NCI-H2107 treated with DMSO at 0.1 percent for 48 hours (cell line): ENCODE data around the gene GBP7.
"Not testable (repeated sequence)": the region's sequence is repeated elsewhere in the genome, so short reads cannot be mapped to it uniquely, and the experiment has no call there.

Source experiments
- DNase-seq: peaks from one replicate; lab custom pipeline; 2025; ENCODE audit not compliant: unreplicated experiment; lab: John Stamatoyannopoulos, UW

Gene GBP7

GRCh38 chr1:89171067-89171438, 4.8 kb downstream of the GBP7 start:
- no peak for DNase-seq

DNA sequence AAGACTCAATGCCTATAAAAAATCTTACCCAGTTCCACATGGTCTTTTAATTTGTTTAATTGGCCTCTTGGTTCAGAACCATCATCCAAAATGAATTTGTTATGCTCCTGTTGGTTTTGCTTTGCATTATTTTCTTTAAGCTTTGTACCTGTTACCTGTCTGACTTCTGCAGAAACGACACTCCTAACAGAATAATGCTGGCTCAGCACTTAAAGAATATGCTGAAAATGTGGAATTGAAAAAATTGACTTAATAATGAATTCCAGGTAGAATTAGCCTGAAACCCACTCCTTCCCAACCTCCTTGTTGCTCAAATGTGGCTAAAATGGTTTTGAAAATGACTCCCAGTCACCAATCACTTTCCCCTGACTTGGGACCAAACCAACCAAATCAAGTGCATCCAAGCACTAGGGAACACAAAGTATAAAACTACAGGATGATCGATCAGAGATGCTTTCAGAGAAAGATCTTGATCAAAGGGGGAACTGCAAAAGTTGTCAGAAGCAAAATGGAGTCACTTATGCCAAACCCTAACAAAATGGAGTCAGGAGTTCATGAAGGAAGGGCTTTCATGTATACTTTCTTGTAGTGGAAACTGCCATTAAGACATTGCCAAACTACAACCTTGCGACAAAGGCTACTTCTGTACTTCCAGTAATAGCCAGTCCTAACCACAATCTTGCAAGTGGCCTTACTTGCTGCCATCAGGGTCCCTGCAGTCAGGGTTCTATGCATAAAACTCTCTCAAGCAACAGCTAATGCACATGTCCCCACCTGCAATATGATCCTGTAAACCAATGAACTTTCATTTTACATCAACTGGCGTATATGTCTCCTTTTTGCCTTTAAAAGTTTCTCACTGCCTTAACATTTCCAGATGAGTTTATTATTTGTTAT, 5.4 kb downstream of the GBP7 start:
- no peak for DNase-seq

- DNase-seq = no peak
These were observed 6.6 kb downstream of the GBP7 start for GRCh38 chr1:89169166-89169565.

GRCh38 chr1:89167590-89168230, 8.1 kb downstream of the GBP7 start:
- DNase-seq = peak; percentile 29

DNA sequence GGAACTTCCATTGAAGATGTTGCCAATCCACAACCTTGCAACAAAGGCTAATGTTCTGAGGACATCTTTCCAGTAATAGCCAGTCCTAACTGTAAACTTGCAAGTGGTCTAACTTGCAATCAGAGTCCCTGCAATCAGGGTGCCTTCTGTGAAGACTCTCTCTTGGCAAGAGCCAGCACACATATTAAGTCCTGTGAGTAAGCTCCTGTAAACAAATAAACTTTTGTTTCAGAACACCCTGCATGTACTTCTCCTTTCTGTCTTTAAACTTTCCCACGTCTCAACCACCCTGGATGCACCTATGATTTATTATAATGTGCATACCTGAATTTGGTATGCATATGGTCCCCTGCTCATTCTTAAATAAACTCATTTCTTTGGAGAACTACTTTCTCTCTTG, 9.1 kb downstream of the GBP7 start:
- DNase-seq = no peak

GRCh38 chr1:89165811-89166210, 10.0 kb downstream of the GBP7 start:
- no peak for DNase-seq

DNA sequence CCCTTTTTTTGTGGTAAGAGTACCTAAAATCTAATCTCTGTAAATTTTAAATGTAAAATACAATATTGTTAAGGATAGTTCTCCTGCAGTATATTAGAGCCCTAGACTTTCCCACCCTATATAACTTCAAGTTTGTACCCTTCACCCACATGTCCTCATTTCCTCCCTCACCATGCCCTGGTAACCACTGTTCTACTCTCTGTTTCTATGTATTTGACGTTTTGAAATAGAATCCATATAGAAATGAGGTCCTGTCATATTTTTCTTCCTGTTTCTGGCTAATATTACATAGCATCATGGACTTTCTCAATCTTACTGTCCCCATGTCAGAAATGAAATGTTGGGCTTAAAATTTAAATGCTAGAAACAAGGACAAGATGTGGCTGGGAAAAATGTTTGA, 24.8 kb downstream of the GBP7 start:
- no peak for DNase-seq

DNA sequence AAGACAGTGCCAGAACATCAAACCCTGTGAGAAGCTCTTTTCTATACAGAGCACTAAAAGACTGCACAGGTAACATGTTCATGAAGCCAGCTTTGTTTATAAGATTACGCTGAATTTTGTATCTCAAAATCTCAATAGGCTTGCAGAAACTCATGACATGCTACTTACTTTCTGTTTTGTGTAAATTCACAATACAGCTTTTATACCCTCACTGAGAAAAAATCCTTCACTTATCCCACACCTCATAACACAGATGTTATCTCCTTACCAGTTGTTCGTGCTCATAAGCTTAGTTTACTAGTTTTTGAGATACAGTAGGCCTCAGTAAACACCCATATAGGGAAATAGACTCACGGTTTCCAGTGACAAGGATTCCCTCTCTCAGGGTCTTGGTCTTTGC, 25.8 kb downstream of the GBP7 start:
- DNase-seq = no peak

DNA sequence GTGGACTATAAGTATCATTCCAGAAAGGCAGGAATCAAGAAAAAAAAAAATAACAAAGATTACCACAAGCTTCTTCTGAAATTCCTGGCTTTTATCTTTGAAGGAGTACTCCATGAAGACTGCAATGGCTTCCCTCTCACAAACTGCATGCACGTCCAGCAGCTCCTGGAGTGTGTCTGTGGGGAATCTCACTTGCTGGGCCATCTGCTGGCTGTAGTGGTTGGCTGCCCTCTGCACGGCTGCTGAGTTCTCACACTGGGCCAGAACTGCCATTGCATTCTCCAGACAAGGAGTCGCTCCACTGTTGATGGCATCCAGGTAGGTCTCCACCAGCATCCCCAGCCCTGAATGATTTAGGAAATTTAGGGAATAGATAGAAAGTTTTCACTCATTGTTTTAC, 26.6 kb downstream of the GBP7 start:
- DNase-seq = no peak

DNA sequence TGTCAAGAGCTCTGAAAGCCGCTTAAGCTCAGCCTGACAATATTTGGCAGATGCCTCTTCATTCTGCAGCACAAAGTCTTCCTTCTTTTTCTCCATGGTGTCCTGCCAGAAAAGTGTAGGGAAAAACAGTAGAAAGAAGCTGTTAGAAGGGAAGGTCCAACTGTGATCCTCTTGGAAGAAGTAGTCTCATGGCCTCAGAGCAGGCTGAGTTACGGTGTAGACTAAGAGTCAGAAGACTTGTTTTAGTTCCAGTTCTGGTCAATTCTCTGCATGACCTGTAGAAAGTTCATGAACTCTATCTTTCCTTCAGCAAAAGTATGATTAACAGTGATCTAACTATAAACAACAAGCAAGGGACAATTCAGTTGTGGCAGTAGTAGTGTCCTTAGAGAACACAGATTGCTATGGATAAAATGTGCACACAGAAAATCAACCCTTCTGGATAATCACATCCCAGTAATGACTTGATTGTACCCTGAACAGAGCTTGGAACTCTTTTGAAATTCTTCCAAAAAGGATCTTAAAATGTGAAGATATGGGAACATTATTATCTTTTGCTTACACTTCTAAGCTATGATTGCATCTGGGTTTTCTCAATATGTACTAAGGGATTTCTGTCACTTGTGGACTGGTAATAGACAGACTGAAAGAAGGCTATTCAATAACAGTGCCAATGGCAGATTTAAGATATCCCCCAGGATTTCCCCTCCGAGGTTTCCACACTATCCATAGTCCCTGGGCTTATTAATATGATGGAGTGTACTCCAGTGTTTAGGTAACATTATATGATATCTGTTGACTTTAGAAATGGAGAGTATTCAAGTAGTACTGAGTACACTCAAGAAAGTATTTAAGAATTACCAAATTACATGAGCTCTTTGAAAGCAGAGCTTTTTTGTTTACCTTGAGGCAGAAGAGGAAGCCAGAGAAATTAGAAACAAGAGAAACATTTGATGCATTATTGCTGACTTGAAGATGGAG, 27.8 kb downstream of the GBP7 start:
- DNase-seq = peak; percentile 23

GRCh38 chr1:89146721-89147120, 29.1 kb downstream of the GBP7 start:
- DNase-seq = no peak

DNA sequence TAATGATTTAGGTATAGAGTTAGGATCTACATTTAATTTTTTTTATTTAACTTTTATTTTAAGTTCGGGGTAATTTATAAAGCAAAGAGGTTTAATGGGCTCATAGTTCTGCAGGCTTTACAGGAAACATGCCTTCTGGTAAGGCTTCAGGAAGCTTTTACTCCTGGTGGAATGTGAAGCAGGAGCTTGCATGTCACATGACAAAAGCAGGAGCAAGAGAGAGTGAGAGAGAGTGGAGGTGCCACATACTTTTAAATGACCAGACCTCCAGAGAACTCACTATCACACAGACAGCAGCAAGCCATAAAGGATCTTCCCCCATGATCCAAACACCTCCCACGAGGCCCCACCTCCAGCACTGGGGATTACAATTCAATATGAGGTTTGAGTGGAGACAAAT, 32.3 kb downstream of the GBP7 start:
- DNase-seq = no peak

DNA sequence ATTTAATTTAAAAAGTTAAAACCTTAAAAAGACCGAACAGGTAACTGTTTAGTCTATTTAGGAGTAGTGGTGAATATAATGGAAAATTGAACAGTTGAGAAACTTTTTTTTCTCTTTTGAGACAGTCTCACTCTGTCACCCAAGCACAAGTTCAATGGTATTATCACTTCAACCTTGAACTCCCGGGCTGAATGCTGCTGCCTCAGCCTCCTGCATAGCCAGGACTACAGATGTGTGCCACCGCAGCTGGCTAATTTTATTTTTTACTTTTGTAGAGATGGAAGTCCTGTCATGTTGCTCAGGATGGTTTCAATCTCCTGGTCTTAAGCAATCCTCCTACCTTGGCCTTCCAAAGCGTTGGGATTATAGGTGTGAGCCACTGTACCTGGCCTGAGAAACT, 33.6 kb downstream of the GBP7 start:
- no peak for DNase-seq

- DNase-seq = no peak
These were observed 42.1 kb downstream of the GBP7 start for GRCh38 chr1:89133747-89134146.

GRCh38 chr1:89130716-89131115, 45.1 kb downstream of the GBP7 start:
- DNase-seq = no peak

GRCh38 chr1:89129911-89130310, 45.9 kb downstream of the GBP7 start:
- no peak for DNase-seq

- not testable (repeated sequence) for DNase-seq
These were observed 47.8 kb downstream of the GBP7 start for GRCh38 chr1:89128003-89128458.

- DNase-seq = not testable (repeated sequence)
These were observed 48.9 kb downstream of the GBP7 start for GRCh38 chr1:89126602-89127565.

- DNase-seq = no peak
These were observed 49.8 kb downstream of the GBP7 start, which contains the start of gene GBP2 for GRCh38 chr1:89125913-89126580. TSS of gene GBP2 (minus strand) at chr1:89126114. CDS start at chr1:89121966, 4,148 bp downstream.
